ENCODE measurements around the gene APOBEC3C. TPM values are rescaled to one million over a fixed set of nuclear protein-coding genes. Genes with fewer than 3 reads are reported as not detected.

Gene APOBEC3C
- total RNA-seq, 1 experiment from 2014 or later = 32.1 TPM

DNA sequence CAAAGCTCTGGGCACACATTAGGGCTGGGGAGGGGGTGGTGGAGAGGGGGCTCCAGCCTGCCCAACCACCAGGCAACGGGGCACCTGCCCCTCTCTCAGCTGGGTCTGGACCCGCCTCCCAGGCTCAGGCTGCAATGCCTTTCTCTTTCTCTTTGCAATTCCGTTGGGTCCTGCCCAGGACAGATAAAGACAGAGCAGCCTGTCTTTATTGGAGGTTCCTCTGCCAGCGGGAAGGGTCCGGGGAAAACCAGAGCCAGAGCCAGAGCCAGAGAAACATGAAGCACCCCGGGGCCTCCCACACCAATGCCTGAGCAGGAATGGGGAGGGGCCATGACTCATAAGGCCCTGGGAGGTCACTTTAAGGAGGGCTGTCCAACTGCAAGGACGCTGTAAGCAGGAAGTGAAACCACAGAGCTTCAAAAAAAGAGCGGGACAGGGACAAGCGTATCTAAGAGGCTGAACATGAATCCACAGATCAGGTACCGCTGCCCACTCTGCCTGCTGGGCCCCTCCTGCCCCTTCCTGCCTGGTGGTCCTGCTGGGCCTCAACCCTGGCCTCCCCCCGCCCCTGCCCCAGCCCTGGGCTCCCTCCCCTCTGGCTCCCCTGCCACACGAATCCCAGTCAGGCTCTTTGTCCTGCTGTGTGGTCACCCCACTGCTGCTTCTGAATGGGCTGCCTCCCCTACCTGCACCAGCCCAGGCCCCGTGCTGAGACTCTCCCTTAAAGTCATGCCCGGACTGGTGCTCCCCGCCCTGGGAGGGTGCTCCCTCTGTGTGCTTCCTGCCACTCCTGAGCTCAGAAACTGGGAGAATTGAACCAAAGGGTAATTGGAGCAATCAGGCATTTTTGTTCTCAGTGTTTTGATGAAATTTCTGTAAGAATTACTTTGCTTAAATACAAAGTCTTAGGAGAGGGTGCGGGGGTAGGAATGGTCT, 31.8 kb upstream of the APOBEC3C start, which contains the start of gene APOBEC3B:
APOBEC3B (plus strand) TSS at position 356 of the 936 bp plus-strand sequence; CDS start at position 463, 107 bp downstream.
- Mint-ChIP-seq H3K27ac (peak within 1 kb of the TSS in 2 of 3 experiments; percentile 76 to 96; a peak in 4 of 7 replicates), H3K4me1 (peaks cover 24 to 25% of the 10 kb centered on the region in 2 experiments), H3K9me3 (peaks cover 35 to 39% of the 10 kb centered on the region in 2 experiments), H3K4me3 (peak within 1 kb of the TSS; percentile 31 to 49; a peak in 3 of 5 replicates), H3K27me3 (ENCODE audit: low read depth) (peaks cover 12% of the 10 kb centered on the region), H3K36me3 (ENCODE audit: insufficient read depth in 1 of 3, low read depth in 3 of 3) (peaks cover 12 to 44% (median 37%) of the 10 kb centered on the region in 3 experiments; a peak in 6 of 7 replicates)
- no peaks in the 10 kb centered on the region for H3K27me3 ChIP-seq (ENCODE audit: insufficient read depth, low read length)
- no peaks in the 10 kb centered on the region for H4K20me1 ChIP-seq (ENCODE audit: control insufficient read depth, insufficient read depth, insufficient read length)
- H3K18ac ChIP-seq (ENCODE audit: insufficient read length, low read depth, low read length) = peak within 1 kb of the TSS; percentile 76
- no peak within 1 kb of the TSS for H2AK5ac ChIP-seq (ENCODE audit: insufficient read length, low read length)
- no peak within 1 kb of the TSS for H2BK5ac ChIP-seq (ENCODE audit: insufficient read length, low read length)
- H3K9ac ChIP-seq (ENCODE audit: extremely low read depth, insufficient read length, low read length) = no peak within 1 kb of the TSS
- H4K91ac ChIP-seq (ENCODE audit: insufficient read length, low read depth, low read length) = no peak within 1 kb of the TSS
- H3K56ac ChIP-seq (ENCODE audit: insufficient read length, low read depth, low read length) = no peak within 1 kb of the TSS
- no peak within 1 kb of the TSS for H3T11ph ChIP-seq (ENCODE audit: low read length)
- no peak within 1 kb of the TSS for H2BK12ac ChIP-seq (ENCODE audit: insufficient read length, low read depth, low read length)
- H3K79me1 ChIP-seq (ENCODE audit: insufficient read depth, low read depth, low read length, poor library complexity, severe bottlenecking) = no peaks in the 10 kb centered on the region
- no peak within 1 kb of the TSS for H3K4ac ChIP-seq (ENCODE audit: low read depth, low read length)
- no peak within 1 kb of the TSS for H2BK15ac ChIP-seq (ENCODE audit: low read depth, low read length)
- no peak within 1 kb of the TSS for H3K14ac ChIP-seq (ENCODE audit: insufficient read depth, low read length)
- H4K8ac ChIP-seq (replicated peaks; ENCODE audit: insufficient read length, low read depth, low read length) = no peak within 1 kb of the TSS
- H3K4me1 ChIP-seq (ENCODE audit: insufficient read depth, low read length) = no peaks in the 10 kb centered on the region
- H2BK20ac ChIP-seq (ENCODE audit: low read depth, low read length, poor library complexity, severe bottlenecking) = no peak within 1 kb of the TSS
- H3K23me2 ChIP-seq (ENCODE audit: insufficient read length, low read depth, low read length, poor library complexity, severe bottlenecking) = no peaks in the 10 kb centered on the region
- no peak within 1 kb of the TSS for H2BK120ac ChIP-seq (ENCODE audit: low read depth, low read length, poor library complexity, severe bottlenecking)
- no peak within 1 kb of the TSS for H3K27ac ChIP-seq (ENCODE audit: insufficient read length, low read depth, low read length)
- DNase-seq = peak; percentile 78
- TF ChIP-seq, protein P1, sequence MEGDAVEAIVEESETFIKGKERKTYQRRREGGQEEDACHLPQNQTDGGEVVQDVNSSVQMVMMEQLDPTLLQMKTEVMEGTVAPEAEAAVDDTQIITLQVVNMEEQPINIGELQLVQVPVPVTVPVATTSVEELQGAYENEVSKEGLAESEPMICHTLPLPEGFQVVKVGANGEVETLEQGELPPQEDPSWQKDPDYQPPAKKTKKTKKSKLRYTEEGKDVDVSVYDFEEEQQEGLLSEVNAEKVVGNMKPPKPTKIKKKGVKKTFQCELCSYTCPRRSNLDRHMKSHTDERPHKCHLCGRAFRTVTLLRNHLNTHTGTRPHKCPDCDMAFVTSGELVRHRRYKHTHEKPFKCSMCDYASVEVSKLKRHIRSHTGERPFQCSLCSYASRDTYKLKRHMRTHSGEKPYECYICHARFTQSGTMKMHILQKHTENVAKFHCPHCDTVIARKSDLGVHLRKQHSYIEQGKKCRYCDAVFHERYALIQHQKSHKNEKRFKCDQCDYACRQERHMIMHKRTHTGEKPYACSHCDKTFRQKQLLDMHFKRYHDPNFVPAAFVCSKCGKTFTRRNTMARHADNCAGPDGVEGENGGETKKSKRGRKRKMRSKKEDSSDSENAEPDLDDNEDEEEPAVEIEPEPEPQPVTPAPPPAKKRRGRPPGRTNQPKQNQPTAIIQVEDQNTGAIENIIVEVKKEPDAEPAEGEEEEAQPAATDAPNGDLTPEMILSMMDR (conservative IDR thresholded peaks at IDR 0.05) = no peak
- H3K9me3 ChIP-seq (ENCODE audit: control insufficient read depth, low read depth, low read length) = no peaks in the 10 kb centered on the region
- no CpG with 5 or more reads among the region's 16 CpGs for WGBS (ENCODE audit: extremely low coverage, insufficient read length, low lambda C conversion rate)
- H3K79me2 ChIP-seq (ENCODE audit: insufficient read depth, low read length) = no peaks in the 10 kb centered on the region
- H3K23ac ChIP-seq (ENCODE audit: insufficient read length, low read depth, low read length) = no peak within 1 kb of the TSS
- H4K5ac ChIP-seq (ENCODE audit: insufficient read length, low read depth, low read length) = no peak within 1 kb of the TSS
- no peak within 1 kb of the TSS for H3K4me2 ChIP-seq (ENCODE audit: insufficient read depth, insufficient read length, low read length)
- H2AFZ ChIP-seq (ENCODE audit: low read length) = no peak within 1 kb of the TSS
